HepG2 (cell line): ENCODE measurements around the gene CDKN1A. TPM values are rescaled to one million over a fixed set of nuclear protein-coding genes. Genes with fewer than 3 reads are reported as not detected.

Experiments used
- ATF6 ChIP-seq: sonication (generic); formaldehyde crosslinking; conservative IDR thresholded peaks from 2 replicates; pipeline ENCODE4 v1.4.0; 2020; ENCODE audit warnings: missing genetic modification reagents
- ATRX ChIP-seq: sonication (generic); formaldehyde crosslinking; IDR thresholded peaks from 2 replicates; pipeline ENCODE4 v1.4.0; 2020; ENCODE audit warnings: missing genetic modification reagents, borderline replicate concordance
- CENPT ChIP-seq: sonication (generic); formaldehyde crosslinking; IDR thresholded peaks from 2 replicates; pipeline ENCODE4 v1.8.0; 2022; ENCODE audit warnings: low read depth, mild to moderate bottlenecking, moderate library complexity, missing genetic modification reagents
- CHD4 ChIP-seq: fragments of 200-600 bp; sonication (generic); IDR thresholded peaks from 2 replicates; pipeline ENCODE4 v1.7.0; 2017; ENCODE audit warnings: mild to moderate bottlenecking, low read length, borderline replicate concordance
- DDIT3 ChIP-seq: sonication (generic); formaldehyde crosslinking; IDR thresholded peaks from 2 replicates; pipeline ENCODE4 v1.4.0; 2020; ENCODE audit warnings: mild to moderate bottlenecking, missing genetic modification reagents
- FOXO1 ChIP-seq: sonication (generic); formaldehyde crosslinking; IDR thresholded peaks from 2 replicates; pipeline ENCODE4 v1.4.0; 2020; ENCODE audit warnings: missing genetic modification reagents
- HHEX ChIP-seq: IDR thresholded peaks from 2 replicates; pipeline ENCODE4 v1.6.1; 2016; ENCODE audit warnings: control low read depth
- HMG20B ChIP-seq: conservative IDR thresholded peaks from 2 replicates; pipeline ENCODE4 v1.6.1; 2016; ENCODE audit warnings: missing genetic modification reagents, missing compliant biosample characterization
- MXI1 ChIP-seq: IDR thresholded peaks from 3 replicates; pipeline ENCODE4 v1.6.1; 2012; ENCODE audit warnings: low read depth, low read length, inconsistent platforms, borderline replicate concordance
- NFYB ChIP-seq: sonication (generic); formaldehyde crosslinking; IDR thresholded peaks from 2 replicates; pipeline ENCODE4 v1.4.0; 2020; ENCODE audit warnings: missing genetic modification reagents
- PAXIP1 ChIP-seq: sonication (generic); formaldehyde crosslinking; conservative IDR thresholded peaks from 2 replicates; pipeline ENCODE4 v1.4.0; 2020; ENCODE audit warnings: mild to moderate bottlenecking, missing genetic modification reagents, moderate library complexity
- PHF8 ChIP-seq: sonication (generic); formaldehyde crosslinking; IDR thresholded peaks from 2 replicates; pipeline ENCODE4 v1.5.0; 2020; ENCODE audit warnings: missing genetic modification reagents
- RARA ChIP-seq: IDR thresholded peaks from 2 replicates; pipeline ENCODE4 v1.6.1; 2016; ENCODE audit warnings: missing genetic modification reagents, missing compliant biosample characterization
- RBAK ChIP-seq: sonication (generic); formaldehyde crosslinking; IDR thresholded peaks from 2 replicates; pipeline ENCODE4 v1.5.1; 2020; ENCODE audit warnings: mild to moderate bottlenecking, missing genetic modification reagents
- RXRB ChIP-seq: IDR thresholded peaks from 2 replicates; pipeline ENCODE4 v1.6.1; 2016; ENCODE audit warnings: borderline replicate concordance, missing genetic modification reagents, missing compliant biosample characterization
- SAFB2 ChIP-seq: sonication (generic); formaldehyde crosslinking; IDR thresholded peaks from 2 replicates; pipeline ENCODE4 v1.5.1; 2020; ENCODE audit warnings: missing genetic modification reagents, low read depth, mild to moderate bottlenecking, borderline replicate concordance
- SP5 ChIP-seq: IDR thresholded peaks from 2 replicates; pipeline ENCODE4 v1.6.1; 2016; ENCODE audit warnings: low read depth, borderline replicate concordance
- ZEB1 ChIP-seq: IDR thresholded peaks from 2 replicates; pipeline ENCODE4 v1.6.1; 2012; ENCODE audit warnings: mild to moderate bottlenecking, low read depth, inconsistent platforms; ENCODE audit not compliant: insufficient replicate concordance
- ZFP36L2 ChIP-seq: sonication (generic); formaldehyde crosslinking; IDR thresholded peaks from 2 replicates; pipeline ENCODE4 v1.4.0; 2020; ENCODE audit warnings: missing genetic modification reagents
- ZFP90 ChIP-seq: sonication (generic); formaldehyde crosslinking; IDR thresholded peaks from 2 replicates; pipeline ENCODE4 v1.8.0; 2022; ENCODE audit warnings: missing genetic modification reagents, mild to moderate bottlenecking, inconsistent platforms, borderline replicate concordance
- ZNF251 ChIP-seq: sonication (generic); formaldehyde crosslinking; IDR thresholded peaks from 2 replicates; pipeline ENCODE4 v1.9.0; 2021; ENCODE audit warnings: mild to moderate bottlenecking, missing genetic modification reagents
- ZNF792 ChIP-seq: IDR thresholded peaks from 2 replicates; pipeline ENCODE4 v1.6.1; 2016
- ZNF878 ChIP-seq: sonication (generic); formaldehyde crosslinking; IDR thresholded peaks from 2 replicates; pipeline ENCODE4 v1.8.1; 2023; ENCODE audit warnings: mild to moderate bottlenecking, missing genetic modification reagents, moderate library complexity
- ZSCAN5A ChIP-seq: sonication (generic); formaldehyde crosslinking; IDR thresholded peaks from 2 replicates; pipeline ENCODE4 v1.8.0; 2022; ENCODE audit warnings: mild to moderate bottlenecking, missing genetic modification reagents, borderline replicate concordance
- polyA plus RNA-seq, 8 experiments: library from polyadenylated mRNA; depleted of rRNA in 3 of 8; stranded (reverse) in 7 of 8; unstranded in 1 of 8; fragments of >200 nt; fragmentation: Illumina TruSeq in 4 of 8; extraction: Trizol in 4 of 8; gene quantifications; 2 replicates each; pipeline versions ENCODE4 v1.2.1 to v1.2.3, GENCODE V29; 2011 to 2016; ENCODE audit warnings: low read depth in 4 of 8, missing spikeins in 1 of 8, mixed read lengths in 1 of 8; ENCODE audit not compliant: insufficient read depth in 1 of 8
- total RNA-seq, 5 experiments: library from RNA; depleted of rRNA; stranded (reverse); fragments of >200 nt; fragmentation: Illumina TruSeq; extraction: Trizol; gene quantifications; 2 replicates each; pipeline ENCODE4 v1.2.3, GENCODE V29; 2016; ENCODE audit warnings: low read depth in 1 of 5

The CDKN1A gene
- total and polyA plus RNA-seq, 2 of the 13 experiments (the other 11 are each of a cell fraction or from before 2014, with no cell fraction given) = 60.7 to 92.1 TPM

GRCh38 chr6:36642913-36643817 lies 35.3 kb upstream of the CDKN1A start (continued):
- no peak for TF ChIP-seq ZNF792
- no peak for TF ChIP-seq HMG20B (CRISPR knock-in tag)
- TF ChIP-seq CENPT (CRISPR knock-in tag) = no peak
- TF ChIP-seq ATRX = no peak
- TF ChIP-seq RXRB = peak; percentile 23; the same call in 1 of the 2 replicates
- TF ChIP-seq ZNF251 (CRISPR knock-in tag) = no peak
- TF ChIP-seq ZNF878 = no peak; the same call in 1 of the 2 replicates
- TF ChIP-seq ATF6 (CRISPR knock-in tag) = no peak
- no peak for TF ChIP-seq MXI1
- TF ChIP-seq FOXO1 (CRISPR knock-in tag) = no peak; the same call in 1 of the 2 replicates
- no peak for TF ChIP-seq DDIT3 (CRISPR knock-in tag)
- no peak; the same call in 1 of the 2 replicates for TF ChIP-seq PAXIP1
- no peak for TF ChIP-seq ZEB1
- TF ChIP-seq SP5 (CRISPR knock-in tag) = peak; percentile 75
- no peak for TF ChIP-seq CHD4
- TF ChIP-seq ZFP90 (CRISPR knock-in tag) = no peak; the same call in 1 of the 2 replicates
- 0 out of 2 replicates have a peak, but pooled peaks have one; percentile 39 for TF ChIP-seq PHF8 (CRISPR knock-in tag)
- TF ChIP-seq HHEX (CRISPR knock-in tag) = no peak
- no peak for TF ChIP-seq SAFB2 (CRISPR knock-in tag)
- TF ChIP-seq RARA (CRISPR knock-in tag) = peak; percentile 21; the same call in 1 of the 2 replicates
- no peak for TF ChIP-seq NFYB (CRISPR knock-in tag)
- no peak for TF ChIP-seq ZFP36L2 (CRISPR knock-in tag)
- no peak for TF ChIP-seq ZSCAN5A (CRISPR knock-in tag)
- no peak for TF ChIP-seq RBAK (CRISPR knock-in tag)
